ENCODE measurements around the gene EPYC.

DNA sequence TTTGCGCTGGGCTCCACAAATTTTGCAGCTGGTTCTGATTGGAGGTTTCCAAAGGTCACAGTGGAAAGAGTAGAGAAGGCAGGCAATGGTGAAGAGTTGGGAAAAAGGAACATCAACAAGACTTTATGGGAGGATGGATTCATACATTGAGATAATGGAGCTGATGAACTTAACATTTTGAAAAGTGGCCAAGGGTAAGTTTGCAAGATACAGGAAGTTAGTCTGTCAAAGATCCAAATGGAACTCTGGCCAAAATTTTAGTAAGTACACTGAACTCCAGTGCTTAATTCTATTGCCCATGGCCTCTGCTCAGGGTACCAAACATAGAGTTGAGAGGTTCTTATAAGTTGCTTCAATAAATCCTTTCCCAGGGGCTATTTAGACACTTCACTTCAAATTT is 65.4 kb downstream of the EPYC start:
- TF ChIP-seq, protein P1, sequence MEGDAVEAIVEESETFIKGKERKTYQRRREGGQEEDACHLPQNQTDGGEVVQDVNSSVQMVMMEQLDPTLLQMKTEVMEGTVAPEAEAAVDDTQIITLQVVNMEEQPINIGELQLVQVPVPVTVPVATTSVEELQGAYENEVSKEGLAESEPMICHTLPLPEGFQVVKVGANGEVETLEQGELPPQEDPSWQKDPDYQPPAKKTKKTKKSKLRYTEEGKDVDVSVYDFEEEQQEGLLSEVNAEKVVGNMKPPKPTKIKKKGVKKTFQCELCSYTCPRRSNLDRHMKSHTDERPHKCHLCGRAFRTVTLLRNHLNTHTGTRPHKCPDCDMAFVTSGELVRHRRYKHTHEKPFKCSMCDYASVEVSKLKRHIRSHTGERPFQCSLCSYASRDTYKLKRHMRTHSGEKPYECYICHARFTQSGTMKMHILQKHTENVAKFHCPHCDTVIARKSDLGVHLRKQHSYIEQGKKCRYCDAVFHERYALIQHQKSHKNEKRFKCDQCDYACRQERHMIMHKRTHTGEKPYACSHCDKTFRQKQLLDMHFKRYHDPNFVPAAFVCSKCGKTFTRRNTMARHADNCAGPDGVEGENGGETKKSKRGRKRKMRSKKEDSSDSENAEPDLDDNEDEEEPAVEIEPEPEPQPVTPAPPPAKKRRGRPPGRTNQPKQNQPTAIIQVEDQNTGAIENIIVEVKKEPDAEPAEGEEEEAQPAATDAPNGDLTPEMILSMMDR (IDR thresholded peaks at IDR 0.05) = no peak
- no peak for TF ChIP-seq EZH2 (IDR thresholded peaks at IDR 0.05; ENCODE audit: borderline replicate concordance, insufficient read depth, low read depth, low read length, poor library complexity, severe bottlenecking)
